Central memory CD8-positive, alpha-beta T cell (primary cell): ENCODE results near the gene CDV3.
A peak's percentile ranks its signal among the peaks of the same experiment; 100 is the strongest.
"Not testable (repeated sequence)": the region's sequence is repeated elsewhere in the genome, so short reads cannot be mapped to it uniquely, and the experiment has no call there.

Experiments used
- ATAC-seq: fragments of 150-1000 bp; cut with Tn5 transposase; replicated peaks from 2 replicates; pipeline ENCODE4 v1.10.0; 2022; ENCODE audit warnings: mild to moderate bottlenecking, moderate FRiP score, moderate number of reproducible peaks; ENCODE audit not compliant: poor library complexity, severe bottlenecking; ENCODE audit errors: extremely low read depth
- DNase-seq, 2 donors: peaks; one replicate each; pipeline ENCODE4 v3.0.0; 2021; ENCODE audit warnings: low spot score in 2 of 2
- H3K27ac Mint-ChIP-seq: one replicate; pipeline ENCODE4 v1.8.0; 2022; ENCODE audit warnings: low read depth, mild to moderate bottlenecking, moderate library complexity, mixed read lengths
- H3K27me3 Mint-ChIP-seq: one replicate; pipeline ENCODE4 v1.8.0; 2022; ENCODE audit warnings: mixed read lengths
- H3K36me3 Mint-ChIP-seq: one replicate; pipeline ENCODE4 v1.8.0; 2022; ENCODE audit warnings: mild to moderate bottlenecking, moderate library complexity, mixed read lengths; ENCODE audit not compliant: insufficient read depth
- H3K4me1 Mint-ChIP-seq: one replicate; pipeline ENCODE4 v1.8.0; 2022; ENCODE audit warnings: mixed read lengths
- H3K4me3 Mint-ChIP-seq: one replicate; pipeline ENCODE4 v1.8.0; 2022; ENCODE audit warnings: mild to moderate bottlenecking, moderate library complexity, mixed read lengths
- H3K9me3 Mint-ChIP-seq: one replicate; pipeline ENCODE4 v1.8.0; 2022; ENCODE audit warnings: mixed read lengths

Gene CDV3

GRCh38 chr3:133544983-133545382 is 28.5 kb upstream of the CDV3 start:
- not testable (repeated sequence) for H3K9me3 Mint-ChIP-seq, H3K27ac Mint-ChIP-seq, H3K4me1 Mint-ChIP-seq, ATAC-seq, DNase-seq, H3K27me3 Mint-ChIP-seq, H3K36me3 Mint-ChIP-seq, H3K4me3 Mint-ChIP-seq

GRCh38 chr3:133547432-133548041 is 25.9 kb upstream of the CDV3 start:
- ATAC-seq: no peak
- no peaks in the 10 kb centered on the region for H3K4me1 Mint-ChIP-seq
- no peak for DNase-seq
- no peaks in the 10 kb centered on the region for H3K9me3 Mint-ChIP-seq
- H3K4me3 Mint-ChIP-seq: no peak overlapping the region
- no peak overlapping the region for H3K27ac Mint-ChIP-seq
- H3K27me3 Mint-ChIP-seq: peaks cover 5% of the 10 kb centered on the region
- peaks cover 2% of the 10 kb centered on the region for H3K36me3 Mint-ChIP-seq

- Mint-ChIP-seq H3K27me3 (peaks cover 9% of the 10 kb centered on the region), H3K4me1 (no peaks in the 10 kb centered on the region), H3K4me3 (no peak overlapping the region), H3K36me3 (peaks cover 2% of the 10 kb centered on the region), H3K27ac (no peak overlapping the region), H3K9me3 (no peaks in the 10 kb centered on the region)
- no peak for DNase-seq
- no peak for ATAC-seq
These were observed 25.4 kb upstream of the CDV3 start for GRCh38 chr3:133548090-133548489.

- Mint-ChIP-seq H3K9me3 (no peaks in the 10 kb centered on the region), H3K27ac (no peak overlapping the region), H3K27me3 (peaks cover 9% of the 10 kb centered on the region), H3K4me3 (no peak overlapping the region), H3K4me1 (no peaks in the 10 kb centered on the region), H3K36me3 (peaks cover 2% of the 10 kb centered on the region)
- DNase-seq (no peak), ATAC-seq (no peak)
These were observed 23.9 kb upstream of the CDV3 start for GRCh38 chr3:133549565-133549964.

- not testable (repeated sequence) for H3K27ac Mint-ChIP-seq, H3K27me3 Mint-ChIP-seq, H3K4me1 Mint-ChIP-seq, H3K4me3 Mint-ChIP-seq, DNase-seq, H3K9me3 Mint-ChIP-seq, H3K36me3 Mint-ChIP-seq, ATAC-seq
These were observed 21.9 kb upstream of the CDV3 start for GRCh38 chr3:133551589-133551988.

- no peak overlapping the region for H3K27ac Mint-ChIP-seq
- no peak for ATAC-seq
These were observed 11.8 kb upstream of the CDV3 start for GRCh38 chr3:133561679-133562078.

GRCh38 chr3:133562376-133562775 is 11.1 kb upstream of the CDV3 start:
- Mint-ChIP-seq H3K4me1 (no peaks in the 10 kb centered on the region), H3K27ac (no peak overlapping the region), H3K27me3 (no peaks in the 10 kb centered on the region), H3K9me3 (no peaks in the 10 kb centered on the region), H3K36me3 (no peaks in the 10 kb centered on the region), H3K4me3 (no peak overlapping the region)
- DNase-seq: no peak
- no peak for ATAC-seq

More at GRCh38 chr3:133561679-133562078, 11.8 kb upstream of the CDV3 start:
- H3K27me3 Mint-ChIP-seq: no peaks in the 10 kb centered on the region
- H3K4me1 Mint-ChIP-seq: no peaks in the 10 kb centered on the region
- DNase-seq: no peak
- H3K9me3 Mint-ChIP-seq: no peaks in the 10 kb centered on the region
- no peak overlapping the region for H3K4me3 Mint-ChIP-seq
- H3K36me3 Mint-ChIP-seq: no peaks in the 10 kb centered on the region

GRCh38 chr3:133563186-133563591 is 10.3 kb upstream of the CDV3 start:
- Mint-ChIP-seq H3K27ac (no peak overlapping the region), H3K4me3 (no peak overlapping the region), H3K27me3 (no peaks in the 10 kb centered on the region), H3K36me3 (no peaks in the 10 kb centered on the region), H3K4me1 (no peaks in the 10 kb centered on the region), H3K9me3 (no peaks in the 10 kb centered on the region)
- ATAC-seq (no peak), DNase-seq (no peak)

GRCh38 chr3:133563816-133564215 is 9.7 kb upstream of the CDV3 start:
- H3K36me3 Mint-ChIP-seq: no peaks in the 10 kb centered on the region
- H3K4me3 Mint-ChIP-seq: no peak overlapping the region
- ATAC-seq (no peak), DNase-seq (no peak)
- no peak overlapping the region for H3K27ac Mint-ChIP-seq
- H3K27me3 Mint-ChIP-seq: no peaks in the 10 kb centered on the region
- no peaks in the 10 kb centered on the region for H3K9me3 Mint-ChIP-seq
- H3K4me1 Mint-ChIP-seq: no peaks in the 10 kb centered on the region

GRCh38 chr3:133568294-133569014 is 5.0 kb upstream of the CDV3 start:
- no peak for DNase-seq
- H3K4me1 Mint-ChIP-seq: peaks cover 15% of the 10 kb centered on the region
- H3K36me3 Mint-ChIP-seq: peaks cover 9% of the 10 kb centered on the region
- no peak for ATAC-seq
- H3K9me3 Mint-ChIP-seq: no peaks in the 10 kb centered on the region
- no peak overlapping the region for H3K4me3 Mint-ChIP-seq
- H3K27ac Mint-ChIP-seq: no peak overlapping the region
- H3K27me3 Mint-ChIP-seq: no peaks in the 10 kb centered on the region

GRCh38 chr3:133570139-133570936 is 3.1 kb upstream of the CDV3 start:
- ATAC-seq (no peak), DNase-seq (no peak)
- no peak overlapping the region for H3K4me3 Mint-ChIP-seq
- H3K27me3 Mint-ChIP-seq: no peaks in the 10 kb centered on the region
- H3K36me3 Mint-ChIP-seq: peaks cover 21% of the 10 kb centered on the region
- H3K4me1 Mint-ChIP-seq: peaks cover 23% of the 10 kb centered on the region
- H3K27ac Mint-ChIP-seq: no peak overlapping the region
- no peaks in the 10 kb centered on the region for H3K9me3 Mint-ChIP-seq

GRCh38 chr3:133570937-133571320 is 2.6 kb upstream of the CDV3 start:
- H3K4me1 Mint-ChIP-seq: peaks cover 29% of the 10 kb centered on the region
- DNase-seq (no peak), ATAC-seq (no peak)
- no peaks in the 10 kb centered on the region for H3K27me3 Mint-ChIP-seq
- H3K36me3 Mint-ChIP-seq: peaks cover 24% of the 10 kb centered on the region
- H3K27ac Mint-ChIP-seq: peak overlapping the region; percentile 95
- H3K9me3 Mint-ChIP-seq: no peaks in the 10 kb centered on the region
- no peak overlapping the region for H3K4me3 Mint-ChIP-seq
